Urothelium cell line (cell line): ENCODE data around the gene TNFAIP8L3.

Experiments
- DNase-seq: peaks from one replicate; pipeline ENCODE4 v3.0.0; 2011; ENCODE audit warnings: low spot score, mixed read lengths
- FAIRE-seq: peaks from 2 replicates; lab custom pipeline; 2011; peaks lifted over from hg19 to GRCh38; lab: Jason Lieb, UNC

Gene TNFAIP8L3

DNA sequence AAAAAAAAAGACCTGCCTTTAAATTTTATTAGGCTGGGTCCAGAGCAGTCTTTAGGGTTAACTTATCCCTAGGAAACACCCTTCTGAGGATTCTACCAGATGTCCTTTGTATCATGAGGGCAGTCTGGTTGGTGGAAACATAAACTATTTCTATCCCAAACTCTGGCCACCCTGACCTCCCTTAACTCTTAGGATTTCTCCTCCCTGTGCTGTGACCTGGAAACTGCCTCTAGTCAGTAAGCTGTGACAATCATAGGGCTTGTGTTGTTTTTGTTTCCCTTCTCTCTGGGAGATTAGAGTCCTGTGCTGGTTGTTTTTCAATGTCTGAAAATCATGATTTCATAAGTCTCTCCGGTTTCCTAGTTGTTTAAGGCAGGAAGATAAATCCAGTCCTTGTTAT, 78.1 kb downstream of the TNFAIP8L3 start:
- DNase-seq: no peak
- no peak for FAIRE-seq

GRCh38 chr15:51011212-51011611, 83.5 kb downstream of the TNFAIP8L3 start:
- DNase-seq: no peak

DNA sequence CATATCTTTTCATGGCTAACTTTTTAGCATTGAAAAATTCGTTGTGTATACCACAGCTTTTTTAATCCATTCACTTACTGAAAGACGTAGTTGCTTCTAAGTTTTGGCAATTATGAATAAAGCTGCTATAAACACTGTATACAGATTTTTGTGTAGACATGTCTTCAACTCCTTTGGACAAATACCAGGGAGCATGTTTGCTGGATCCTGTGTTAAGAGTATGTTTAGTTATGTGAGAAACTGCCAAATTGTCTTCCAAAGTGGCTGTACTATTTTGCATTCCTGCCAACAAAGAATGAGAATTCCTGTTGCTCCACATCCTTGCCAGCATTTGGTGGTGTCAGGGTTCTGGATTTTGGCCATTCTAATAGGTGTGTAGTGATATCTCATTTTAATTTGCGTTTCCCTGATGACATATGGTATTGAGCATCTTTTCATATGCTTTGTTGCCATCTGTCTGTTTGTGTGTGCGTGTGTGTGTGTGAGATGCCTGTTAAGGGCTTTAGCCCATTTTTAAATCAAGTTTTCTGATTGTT, 87.5 kb downstream of the TNFAIP8L3 start:
- DNase-seq (no peak), FAIRE-seq (no peak)

More at GRCh38 chr15:51011212-51011611, 83.5 kb downstream of the TNFAIP8L3 start:
- FAIRE-seq: no peak
